SK-N-SH treated with all-trans-retinoic acid at 6 μM for 48 hours (cell line): ENCODE data around the gene MCM7.

Experiments
- ATAC-seq: fragments of 200-7000 bp; cut with Tn5 transposase; 3 replicates; pipeline ENCODE4 v1.9.1; 2020; ENCODE audit warnings: mild to moderate bottlenecking, moderate library complexity
- ARNTL ChIP-seq: fragments of 450-650 bp; formaldehyde crosslinking; IDR thresholded peaks from 2 replicates; pipeline ENCODE4 v1.5.0; 2020; ENCODE audit warnings: low read depth, mild to moderate bottlenecking, moderate library complexity, borderline replicate concordance
- CREB5 ChIP-seq: fragments of 250-450 bp; sonication (Bioruptor Pico); IDR thresholded peaks from 2 replicates; pipeline ENCODE4 v1.5.1; 2020; ENCODE audit warnings: low read depth, mild to moderate bottlenecking, moderate library complexity
- CSDC2 ChIP-seq: fragments of 250-450 bp; sonication (Bioruptor Pico); IDR thresholded peaks from 2 replicates; pipeline ENCODE4 v1.5.0; 2020; ENCODE audit warnings: mild to moderate bottlenecking, moderate library complexity
- CSRNP3 ChIP-seq: fragments of 250-450 bp; sonication (Bioruptor Pico); IDR thresholded peaks from 2 replicates; pipeline ENCODE4 v1.5.1; 2021; ENCODE audit warnings: mild to moderate bottlenecking, moderate library complexity
- ESRRG ChIP-seq: fragments of 250-450 bp; sonication (Bioruptor Pico); IDR thresholded peaks from 2 replicates; pipeline ENCODE4 v1.6.1; 2021; ENCODE audit warnings: mild to moderate bottlenecking
- GLIS3 ChIP-seq: fragments of 250-450 bp; sonication (Bioruptor Pico); IDR thresholded peaks from 2 replicates; pipeline ENCODE4 v1.5.0; 2020; ENCODE audit warnings: mild to moderate bottlenecking, moderate library complexity
- OSR1 ChIP-seq: fragments of 250-450 bp; sonication (Bioruptor Pico); IDR thresholded peaks from 2 replicates; pipeline ENCODE4 v1.8.0; 2022; ENCODE audit warnings: moderate library complexity, mild to moderate bottlenecking, inconsistent platforms
- PATZ1 ChIP-seq: fragments of 250-450 bp; sonication (Bioruptor Pico); IDR thresholded peaks from 2 replicates; pipeline ENCODE4 v1.8.0; 2020; ENCODE audit warnings: mild to moderate bottlenecking, moderate library complexity, borderline replicate concordance
- PPARA ChIP-seq: fragments of 250-450 bp; sonication (Bioruptor Pico); IDR thresholded peaks from 2 replicates; pipeline ENCODE4 v1.5.0; 2020; ENCODE audit warnings: mild to moderate bottlenecking, borderline replicate concordance
- RARB ChIP-seq: fragments of 250-450 bp; sonication (Bioruptor Pico); IDR thresholded peaks from 2 replicates; pipeline ENCODE4 v1.8.0; 2021; ENCODE audit warnings: mild to moderate bottlenecking, moderate library complexity
- SNAI2 ChIP-seq: fragments of 250-450 bp; sonication (Bioruptor Pico); IDR thresholded peaks from 2 replicates; pipeline ENCODE4 v1.5.0; 2020; ENCODE audit warnings: mild to moderate bottlenecking, moderate library complexity
- TCF4 ChIP-seq: fragments of 250-450 bp; sonication (Bioruptor Pico); IDR thresholded peaks from 2 replicates; pipeline ENCODE4 v1.8.0; 2021; ENCODE audit warnings: mild to moderate bottlenecking, moderate library complexity, borderline replicate concordance
- TOX ChIP-seq: fragments of 250-450 bp; sonication (Bioruptor Pico); IDR thresholded peaks from 2 replicates; pipeline ENCODE4 v1.8.0; 2021; ENCODE audit warnings: mild to moderate bottlenecking, moderate library complexity, borderline replicate concordance
- TSHZ2 ChIP-seq: fragments of 250-450 bp; sonication (Bioruptor Pico); IDR thresholded peaks from 2 replicates; pipeline ENCODE4 v1.5.0; 2020; ENCODE audit warnings: mild to moderate bottlenecking, moderate library complexity
- ZC3H10 ChIP-seq: fragments of 250-450 bp; sonication (Bioruptor Pico); IDR thresholded peaks from 2 replicates; pipeline ENCODE4 v1.5.1; 2021; ENCODE audit warnings: mild to moderate bottlenecking, moderate library complexity
- ZFP3 ChIP-seq: fragments of 250-450 bp; sonication (Bioruptor Pico); IDR thresholded peaks from 2 replicates; pipeline ENCODE4 v1.5.0; 2020; ENCODE audit warnings: mild to moderate bottlenecking, moderate library complexity
- ZFP30 ChIP-seq: fragments of 450-650 bp; formaldehyde crosslinking; IDR thresholded peaks from 2 replicates; pipeline ENCODE4 v1.5.0; 2022; ENCODE audit warnings: mild to moderate bottlenecking, moderate library complexity
- ZNF565 ChIP-seq: fragments of 450-650 bp; formaldehyde crosslinking; conservative IDR thresholded peaks from 2 replicates; pipeline ENCODE4 v1.5.0; 2020; ENCODE audit warnings: low read depth, mild to moderate bottlenecking, moderate library complexity
- ZNF70 ChIP-seq: fragments of 450-650 bp; formaldehyde crosslinking; IDR thresholded peaks from 2 replicates; pipeline ENCODE4 v1.5.0; 2020; ENCODE audit warnings: mild to moderate bottlenecking, moderate library complexity
- ZNF8 ChIP-seq: fragments of 450-650 bp; formaldehyde crosslinking; IDR thresholded peaks from 2 replicates; pipeline ENCODE4 v1.5.0; 2020; ENCODE audit warnings: mild to moderate bottlenecking, moderate library complexity

Gene MCM7

GRCh38 chr7:100119072-100119969 lies 18.1 kb upstream of the MCM7 start, which contains the start of the genes CNPY4 and TAF6:
CNPY4 (plus strand) TSS chr7:100119634; CDS start chr7:100119745, 111 bp downstream.
TAF6 (minus strand) TSS chr7:100119358; CDS start chr7:100114209, 5,149 bp downstream.
- ATAC-seq, result peak; percentile 85
- TF ChIP-seq CSDC2 (0 out of 2 replicates have a peak, but pooled peaks have one; percentile 50), PATZ1 (CRISPR knock-in tag) (peak; percentile 13; the same call in 1 of the 2 replicates), OSR1 (CRISPR knock-in tag) (no peak)

GRCh38 chr7:100118388-100119071 lies 17.3 kb upstream of the MCM7 start:
- no peak for ATAC-seq
- TF ChIP-seq ZFP3 (CRISPR knock-in tag) (peak; percentile 100), CREB5 (no peak)
- TF ChIP-seq, all 23 proteins: peak for 1

DNA sequence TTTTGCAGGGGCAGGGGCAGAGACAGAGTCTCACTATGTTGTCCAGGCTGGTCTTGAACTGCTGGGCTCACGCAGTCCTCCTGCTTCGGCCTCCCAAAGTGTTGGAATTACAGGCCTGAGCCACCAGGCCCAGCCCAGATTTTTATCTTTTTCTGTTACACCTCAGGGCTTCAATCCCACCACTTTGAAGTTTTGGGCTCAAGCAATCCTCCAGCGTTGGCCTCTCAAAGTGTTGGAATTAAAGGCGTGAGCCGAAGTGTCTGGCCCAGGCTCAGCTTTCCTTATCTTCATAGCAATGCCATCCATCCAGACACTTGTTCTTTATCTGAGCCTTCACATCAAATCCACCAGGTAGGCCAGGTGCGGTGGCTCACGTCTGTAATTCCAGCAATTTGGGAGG lies 13.8 kb upstream of the MCM7 start:
- TF ChIP-seq ZNF8 (CRISPR knock-in tag) (no peak), CSRNP3 (CRISPR knock-in tag) (no peak), PATZ1 (CRISPR knock-in tag) (no peak), SNAI2 (CRISPR knock-in tag) (no peak), GLIS3 (CRISPR knock-in tag) (no peak), ARNTL (no peak), ESRRG (no peak), ZFP3 (CRISPR knock-in tag) (no peak), TOX (CRISPR knock-in tag) (no peak)

DNA sequence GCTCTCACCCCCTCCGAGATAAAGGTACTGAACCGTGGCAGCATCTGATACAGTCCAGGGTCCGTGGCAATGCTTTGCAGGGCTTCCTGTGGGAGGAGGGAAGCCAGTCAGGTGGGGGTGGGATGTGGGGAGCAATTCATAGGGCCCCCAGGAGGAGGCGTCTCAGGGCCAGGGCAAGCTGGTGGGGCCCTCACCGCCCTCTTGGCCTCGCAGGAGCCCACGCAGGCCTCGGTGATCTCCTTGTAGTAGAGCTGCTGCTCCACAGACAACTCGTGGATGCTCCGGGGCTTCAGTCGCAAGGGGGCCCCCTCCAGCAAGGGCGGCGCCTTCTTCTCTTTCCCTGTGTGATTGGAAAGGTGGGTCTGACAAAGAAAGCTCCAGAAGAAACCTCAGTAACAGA lies 10.7 kb upstream of the MCM7 start:
- no peak for ATAC-seq
- TF ChIP-seq ZC3H10 (CRISPR knock-in tag) (no peak), ESRRG (no peak), ZNF8 (CRISPR knock-in tag) (no peak), ZFP3 (CRISPR knock-in tag) (no peak), RARB (no peak), TCF4 (no peak), ZFP30 (CRISPR knock-in tag) (no peak), ZNF565 (CRISPR knock-in tag) (no peak), ZNF70 (CRISPR knock-in tag) (no peak), PATZ1 (CRISPR knock-in tag) (no peak), CREB5 (no peak), CSDC2 (no peak), TOX (CRISPR knock-in tag) (no peak), OSR1 (CRISPR knock-in tag) (no peak), TSHZ2 (no peak), PPARA (CRISPR knock-in tag) (no peak), SNAI2 (CRISPR knock-in tag) (no peak), GLIS3 (CRISPR knock-in tag) (no peak), ARNTL (no peak)

More for the DNA sequence above, 13.8 kb upstream of the MCM7 start:
- ATAC-seq, result no peak
